CD8-positive, alpha-beta memory T cell (primary cell): ENCODE data around the gene WNT7B. TPM values are rescaled to one million over a fixed set of nuclear protein-coding genes. Genes with fewer than 3 reads are reported as not detected.

Source experiments
- CTCF ChIA-PET: fragments of 350-600 bp; sonication (Branson Sonifier 250); formaldehyde crosslinking; loops from one replicate; lab custom pipeline; 2021; ENCODE audit warnings: antibody characterized with exemption; lab: Charles Lee
- POLR2A ChIA-PET: fragments of 350-600 bp; sonication (Branson Sonifier 250); formaldehyde crosslinking; loops from one replicate; lab custom pipeline; 2021; ENCODE audit warnings: antibody characterized with exemption; lab: Charles Lee
- DNase-seq, 5 donors: peaks; one replicate each; pipeline versions ENCODE4 v3.0.0 to v3.0.0-alpha.2; 2020 to 2022; ENCODE audit warnings: mixed read lengths in 1 of 5
- H3K27ac ChIP-seq: one replicate; pipeline ENCODE4 v1.7.0; 2013; ENCODE audit warnings: low read depth, mild to moderate bottlenecking, low read length, moderate library complexity
- H3K27me3 ChIP-seq: 2 replicates; pipeline ENCODE4 v1.7.0; 2013; ENCODE audit warnings: low read length, mild to moderate bottlenecking; ENCODE audit not compliant: insufficient read depth, poor library complexity, severe bottlenecking
- H3K36me3 ChIP-seq: 2 replicates; pipeline ENCODE4 v1.7.0; 2013; ENCODE audit warnings: mild to moderate bottlenecking, low read length, moderate library complexity; ENCODE audit not compliant: insufficient read depth
- H3K4me1 ChIP-seq: 2 replicates; pipeline ENCODE4 v1.7.0; 2013; ENCODE audit warnings: mild to moderate bottlenecking, low read length, moderate library complexity; ENCODE audit not compliant: insufficient read depth
- H3K4me3 ChIP-seq: 2 replicates; pipeline ENCODE4 v1.7.0; 2013; ENCODE audit warnings: mild to moderate bottlenecking, low read length
- H3K9me3 ChIP-seq: 2 replicates; pipeline ENCODE4 v1.7.0; 2013; ENCODE audit warnings: mild to moderate bottlenecking, low read length
- H3K27ac Mint-ChIP-seq, 8 donors: one replicate each; pipeline ENCODE4 v1.8.0; 2020 to 2021; ENCODE audit warnings: mixed read lengths in 8 of 8, mild to moderate bottlenecking in 6 of 8, inconsistent platforms in 3 of 8, moderate library complexity in 3 of 8
- H3K27me3 Mint-ChIP-seq, 2 donors: one replicate each; pipeline ENCODE4 v1.8.0; 2020 to 2021; ENCODE audit warnings: mixed read lengths in 2 of 2, mild to moderate bottlenecking in 1 of 2, moderate library complexity in 1 of 2
- H3K36me3 Mint-ChIP-seq, 3 donors: one replicate each; pipeline ENCODE4 v1.8.0; 2020 to 2021; ENCODE audit warnings: mixed read lengths in 3 of 3, inconsistent platforms in 1 of 3, mild to moderate bottlenecking in 1 of 3
- H3K4me1 Mint-ChIP-seq, 3 donors: one replicate each; pipeline ENCODE4 v1.8.0; 2020 to 2021; ENCODE audit warnings: mixed read lengths in 3 of 3, inconsistent platforms in 1 of 3, mild to moderate bottlenecking in 1 of 3
- H3K4me3 Mint-ChIP-seq, 7 donors: one replicate each; pipeline ENCODE4 v1.8.0; 2020 to 2021; ENCODE audit warnings: mixed read lengths in 7 of 7, mild to moderate bottlenecking in 6 of 7, moderate library complexity in 4 of 7, inconsistent platforms in 2 of 7
- H3K9me3 Mint-ChIP-seq, 5 donors: one replicate each; pipeline ENCODE4 v1.8.0; 2020 to 2022; ENCODE audit warnings: mixed read lengths in 5 of 5, mild to moderate bottlenecking in 3 of 5, moderate library complexity in 2 of 5, inconsistent platforms in 1 of 5
- polyA plus RNA-seq: library from polyadenylated mRNA; unstranded; fragments of 300-500 nt; fragmentation: Illumina TruSeq; gene quantifications from one replicate; pipeline ENCODE4 v1.2.3, GENCODE V29; 2021
- total RNA-seq, 2 experiments: library from RNA; stranded (reverse); gene quantifications; one replicate each; pipeline ENCODE4 v1.2.3, GENCODE V29; 2021

The WNT7B gene
- total and polyA plus RNA-seq, 3 experiments from 2014 or later, result not detected

- H3K9me3 ChIP-seq, result no peaks in the 10 kb centered on the region
- H3K27ac ChIP-seq, result no peak overlapping the region
- no peak overlapping the region for H3K4me3 Mint-ChIP-seq
- H3K27ac Mint-ChIP-seq, result no peak overlapping the region
- no peak overlapping the region for H3K4me3 ChIP-seq
- no peaks in the 10 kb centered on the region for H3K36me3 Mint-ChIP-seq
- H3K27me3 Mint-ChIP-seq, result peaks cover 4 to 11% of the 10 kb centered on the region in 2 donors
- ChIA-PET CTCF (no interaction called here), POLR2A (no interaction called here)
- H3K4me1 ChIP-seq, result no peaks in the 10 kb centered on the region
- H3K4me1 Mint-ChIP-seq, result no peaks in the 10 kb centered on the region
- no peaks in the 10 kb centered on the region for H3K36me3 ChIP-seq
- H3K27me3 ChIP-seq, result no peaks in the 10 kb centered on the region
- no peaks in the 10 kb centered on the region for H3K9me3 Mint-ChIP-seq
- no peak for DNase-seq
Observed at GRCh38 chr22:45927059-45927458, 49.9 kb downstream of the WNT7B start.

GRCh38 chr22:45926433-45926832 lies 50.5 kb downstream of the WNT7B start:
- H3K4me3 ChIP-seq, result no peak overlapping the region
- Mint-ChIP-seq H3K4me3 (no peak overlapping the region), H3K27ac (no peak overlapping the region), H3K27me3 (peaks cover 4 to 6% of the 10 kb centered on the region in 2 donors), H3K4me1 (no peaks in the 10 kb centered on the region), H3K36me3 (no peaks in the 10 kb centered on the region), H3K9me3 (no peaks in the 10 kb centered on the region)
- POLR2A ChIA-PET, result no interaction called here
- no peaks in the 10 kb centered on the region for H3K9me3 ChIP-seq
- H3K27me3 ChIP-seq, result no peaks in the 10 kb centered on the region
- no peaks in the 10 kb centered on the region for H3K36me3 ChIP-seq
- CTCF ChIA-PET, result no interaction called here
- no peaks in the 10 kb centered on the region for H3K4me1 ChIP-seq
- no peak for DNase-seq
- no peak overlapping the region for H3K27ac ChIP-seq

GRCh38 chr22:45925811-45926351 lies 51.1 kb downstream of the WNT7B start:
- H3K36me3 ChIP-seq, result no peaks in the 10 kb centered on the region
- Mint-ChIP-seq H3K27ac (no peak overlapping the region), H3K9me3 (no peaks in the 10 kb centered on the region), H3K36me3 (no peaks in the 10 kb centered on the region), H3K4me1 (no peaks in the 10 kb centered on the region), H3K4me3 (no peak overlapping the region), H3K27me3 (peaks cover 4 to 6% of the 10 kb centered on the region in 2 donors)
- H3K9me3 ChIP-seq, result no peaks in the 10 kb centered on the region
- H3K4me1 ChIP-seq, result no peaks in the 10 kb centered on the region
- H3K27me3 ChIP-seq, result no peaks in the 10 kb centered on the region
- POLR2A ChIA-PET, result no interaction called here
- H3K27ac ChIP-seq, result no peak overlapping the region
- CTCF ChIA-PET, result no interaction called here
- DNase-seq, result no peak
- no peak overlapping the region for H3K4me3 ChIP-seq

GRCh38 chr22:45923835-45924234 lies 53.1 kb downstream of the WNT7B start:
- Histone ChIP-seq H3K36me3 (no peaks in the 10 kb centered on the region), H3K4me1 (no peaks in the 10 kb centered on the region), H3K9me3 (no peaks in the 10 kb centered on the region), H3K4me3 (no peak overlapping the region), H3K27ac (no peak overlapping the region), H3K27me3 (no peaks in the 10 kb centered on the region)
- ChIA-PET CTCF (no interaction called here), POLR2A (no interaction called here)
- no peaks in the 10 kb centered on the region for H3K36me3 Mint-ChIP-seq
- no peaks in the 10 kb centered on the region for H3K27me3 Mint-ChIP-seq
- H3K4me1 Mint-ChIP-seq, result no peaks in the 10 kb centered on the region
- H3K27ac Mint-ChIP-seq, result peak overlapping the region in 1 of 8 donors; percentile 24
- no peak for DNase-seq
- no peaks in the 10 kb centered on the region for H3K9me3 Mint-ChIP-seq
- H3K4me3 Mint-ChIP-seq, result no peak overlapping the region

- H3K36me3 ChIP-seq, result no peaks in the 10 kb centered on the region
- DNase-seq, result no peak
- no peak overlapping the region for H3K27ac ChIP-seq
- H3K4me1 Mint-ChIP-seq, result no peaks in the 10 kb centered on the region
- no peaks in the 10 kb centered on the region for H3K9me3 ChIP-seq
- POLR2A ChIA-PET, result no interaction called here
- no peak overlapping the region for H3K4me3 Mint-ChIP-seq
- no peaks in the 10 kb centered on the region for H3K4me1 ChIP-seq
- no peak overlapping the region for H3K27ac Mint-ChIP-seq
- H3K9me3 Mint-ChIP-seq, result no peaks in the 10 kb centered on the region
- no peaks in the 10 kb centered on the region for H3K27me3 ChIP-seq
- CTCF ChIA-PET, result no interaction called here
- H3K27me3 Mint-ChIP-seq, result no peaks in the 10 kb centered on the region
- H3K36me3 Mint-ChIP-seq, result no peaks in the 10 kb centered on the region
- H3K4me3 ChIP-seq, result no peak overlapping the region
Observed at GRCh38 chr22:45923212-45923611, 53.8 kb downstream of the WNT7B start.

GRCh38 chr22:45922661-45923060 lies 54.3 kb downstream of the WNT7B start:
- CTCF ChIA-PET, result no interaction called here
- Mint-ChIP-seq H3K36me3 (no peaks in the 10 kb centered on the region), H3K9me3 (no peaks in the 10 kb centered on the region), H3K27ac (no peak overlapping the region), H3K4me3 (no peak overlapping the region), H3K27me3 (peaks cover 0 to 3% of the 10 kb centered on the region in 2 donors), H3K4me1 (no peaks in the 10 kb centered on the region)
- H3K36me3 ChIP-seq, result no peaks in the 10 kb centered on the region
- no peak overlapping the region for H3K4me3 ChIP-seq
- H3K4me1 ChIP-seq, result no peaks in the 10 kb centered on the region
- H3K9me3 ChIP-seq, result no peaks in the 10 kb centered on the region
- POLR2A ChIA-PET, result no interaction called here
- no peak for DNase-seq
- no peak overlapping the region for H3K27ac ChIP-seq
- no peaks in the 10 kb centered on the region for H3K27me3 ChIP-seq

GRCh38 chr22:45922256-45922655 lies 54.7 kb downstream of the WNT7B start:
- Mint-ChIP-seq H3K27ac (no peak overlapping the region), H3K4me3 (no peak overlapping the region), H3K36me3 (no peaks in the 10 kb centered on the region), H3K27me3 (peaks cover 0 to 7% of the 10 kb centered on the region in 2 donors), H3K9me3 (no peaks in the 10 kb centered on the region), H3K4me1 (no peaks in the 10 kb centered on the region)
- Histone ChIP-seq H3K27me3 (no peaks in the 10 kb centered on the region), H3K9me3 (no peaks in the 10 kb centered on the region), H3K27ac (no peak overlapping the region), H3K4me3 (no peak overlapping the region), H3K4me1 (no peaks in the 10 kb centered on the region), H3K36me3 (no peaks in the 10 kb centered on the region)
- POLR2A ChIA-PET, result no interaction called here
- CTCF ChIA-PET, result no interaction called here
- no peak for DNase-seq

- no peak overlapping the region for H3K27ac ChIP-seq
- H3K36me3 ChIP-seq, result no peaks in the 10 kb centered on the region
- no peak overlapping the region for H3K27ac Mint-ChIP-seq
- no peaks in the 10 kb centered on the region for H3K9me3 ChIP-seq
- no peak for DNase-seq
- H3K27me3 Mint-ChIP-seq, result peaks cover 0 to 7% of the 10 kb centered on the region in 2 donors
- H3K4me3 Mint-ChIP-seq, result no peak overlapping the region
- ChIA-PET POLR2A (no interaction called here), CTCF (no interaction called here)
- no peaks in the 10 kb centered on the region for H3K36me3 Mint-ChIP-seq
- H3K4me1 ChIP-seq, result no peaks in the 10 kb centered on the region
- no peaks in the 10 kb centered on the region for H3K4me1 Mint-ChIP-seq
- no peak overlapping the region for H3K4me3 ChIP-seq
- no peaks in the 10 kb centered on the region for H3K9me3 Mint-ChIP-seq
- no peaks in the 10 kb centered on the region for H3K27me3 ChIP-seq
Observed at GRCh38 chr22:45919504-45920286, 57.3 kb downstream of the WNT7B start.
